Lung (tissue), 16 donors: Measurements from ENCODE around the gene NBEAL1. TPM values are rescaled to one million over a fixed set of nuclear protein-coding genes. Genes with fewer than 3 reads are reported as not detected.
"Not testable (repeated sequence)": the region's sequence is repeated elsewhere in the genome, so short reads cannot be mapped to it uniquely, and the experiment has no call there.

ENCODE experiments used
- ATAC-seq: fragments of 200-7000 bp; cut with Tn5 transposase; one replicate; pipeline ENCODE4 v1.9.1; 2020; ENCODE audit warnings: moderate number of reproducible peaks; ENCODE audit not compliant: insufficient read depth, low FRiP score
- DNase-seq, 3 donors: peaks; one replicate each; pipeline ENCODE4 v3.0.0-alpha.2; 2013 to 2017
- H3K27ac ChIP-seq, 2 donors: one replicate each; pipeline ENCODE4 v1.5.1; 2013; ENCODE audit warnings: mild to moderate bottlenecking in 2 of 2, moderate library complexity in 2 of 2, control low read depth in 1 of 2, inconsistent platforms in 1 of 2, low read depth in 1 of 2, low read length in 1 of 2
- H3K27me3 ChIP-seq, 3 donors: one replicate each; pipeline ENCODE4 v1.5.1; 2013; ENCODE audit warnings: low read length in 2 of 3; ENCODE audit not compliant: control insufficient read depth in 3 of 3, insufficient read depth in 3 of 3
- H3K36me3 ChIP-seq, 4 donors: one replicate each; pipeline ENCODE4 v1.5.1; 2013; ENCODE audit warnings: low read length in 4 of 4, mild to moderate bottlenecking in 1 of 4, moderate library complexity in 1 of 4; ENCODE audit not compliant: control insufficient read depth in 4 of 4, insufficient read depth in 4 of 4
- H3K4me1 ChIP-seq, 5 donors: one replicate each; pipeline ENCODE4 v1.5.1; 2013; ENCODE audit warnings: low read length in 5 of 5, mild to moderate bottlenecking in 2 of 5, moderate library complexity in 1 of 5; ENCODE audit not compliant: control insufficient read depth in 5 of 5, insufficient read depth in 5 of 5
- H3K4me3 ChIP-seq: one replicate; pipeline ENCODE4 v1.5.1; 2013; ENCODE audit warnings: mild to moderate bottlenecking, control low read depth, moderate library complexity
- H3K9ac ChIP-seq, 2 donors: one replicate each; pipeline ENCODE4 v1.5.1; 2013; ENCODE audit warnings: low read length in 2 of 2, control low read depth in 1 of 2; ENCODE audit not compliant: insufficient read depth in 1 of 2
- H3K9me3 ChIP-seq, 4 donors: one replicate each; pipeline ENCODE4 v1.5.1; 2013; ENCODE audit warnings: low read length in 3 of 4, mild to moderate bottlenecking in 1 of 4, moderate library complexity in 1 of 4; ENCODE audit not compliant: control insufficient read depth in 4 of 4, insufficient read depth in 3 of 4
- WGBS, 2 donors: extraction: QIAGEN DNeasy Blood & Tissue Kit; methylation state at CpG; one replicate each; pipeline ENCODE4 v1.1.7; 2013; 5-methylcytosine and 5-hydroxymethylcytosine counted together
- long read RNA-seq, 5 donors: transcript quantifications; one replicate each; lab custom pipeline, GENCODE V29; 2026
- polyA plus RNA-seq, 2 donors: library from polyadenylated mRNA; stranded (reverse); fragments of 200-250 nt; gene quantifications; one replicate each; pipeline ENCODE4 v1.2.1, GENCODE V29; 2013
- total RNA-seq, 2 donors: library from RNA; depleted of rRNA in 1 of 2; stranded (reverse); fragments of >200 nt in 1 of 2; gene quantifications; one replicate each; pipeline ENCODE4 v1.2.1, GENCODE V29; 2014 to 2021
- TF ChIP-seq, protein P1 (sequence below): IDR thresholded peaks from 2 replicates; pipeline ENCODE4 v1.5.1; 2012; ENCODE audit warnings: mild to moderate bottlenecking; ENCODE audit errors: control extremely low read depth, extremely low read depth
- donor health status: control.
- donor health status: control.
- donor health status: Bipolar disorder and iron deficiency.
- donor health status: healthy.
- donor health status: DM: yes; HTN: yes; CAD: no.

The NBEAL1 gene
- total RNA-seq (100 to 1,000 TPM in 1 of 2 donors, 10 to 100 TPM in 1; 44.3 to 138 TPM), polyA plus RNA-seq (1 to 10 TPM; 5.9 to 6.3 TPM)
- long read RNA-seq, donor 1, partial matches to known transcripts: 0 of 1 reads
- long read RNA-seq, donor 1, other reads (novel, unspliced or antisense): 0 of 1 reads
- long read RNA-seq, donor 2: 0 reads
- long read RNA-seq, donor 3: 0 reads
- long read RNA-seq, donor 4: 0 reads
- long read RNA-seq, donor 5: 0 reads

DNA sequence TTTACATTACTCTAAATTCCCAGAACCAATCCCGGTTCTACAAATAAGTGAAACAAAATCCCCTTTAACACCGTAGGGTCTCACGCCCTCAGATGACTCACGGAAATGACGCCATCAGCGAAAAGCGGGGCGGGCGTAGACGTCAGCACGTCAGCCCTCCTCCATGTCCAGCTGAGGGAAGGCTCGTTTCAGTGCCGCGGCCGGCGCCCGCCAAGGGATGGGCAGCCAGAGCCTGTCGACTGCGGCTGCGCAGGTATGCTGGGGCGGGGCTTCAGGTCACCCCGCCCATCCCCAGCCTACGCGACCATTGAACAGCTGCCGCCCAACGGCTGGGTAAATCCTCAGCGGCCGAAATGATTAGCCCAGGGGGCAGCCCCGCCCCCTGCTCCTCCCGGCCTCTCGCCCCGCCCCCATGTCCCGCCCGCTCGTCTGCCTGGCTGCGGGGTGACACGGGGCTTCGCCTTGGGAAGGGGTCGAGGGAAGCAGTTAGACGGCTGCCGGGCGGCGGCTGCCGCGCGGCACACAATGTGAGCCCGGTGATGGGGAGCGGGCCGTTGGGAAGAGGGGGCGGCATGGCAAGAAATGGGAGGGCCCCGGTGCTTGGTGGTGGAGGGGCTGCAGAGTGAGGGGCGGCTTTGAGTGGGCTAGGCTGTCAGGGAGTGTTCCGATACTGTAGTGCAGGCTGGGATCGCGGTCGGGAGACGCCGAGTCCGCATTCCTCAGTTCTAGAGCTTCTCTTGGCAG, at the start of gene NBEAL1:
Gene NBEAL1 (plus strand): TSS at position 420 of the 744 bp plus-strand sequence. CDS start 1,510 bp downstream, outside the sequence.
- peak within 1 kb of the TSS; percentile 85 for H3K4me3 ChIP-seq
- ATAC-seq (peak; percentile 99), DNase-seq (peak; percentile 100)
- peak within 1 kb of the TSS; percentile 90 to 99 for H3K9ac ChIP-seq
- TF ChIP-seq, protein P1, sequence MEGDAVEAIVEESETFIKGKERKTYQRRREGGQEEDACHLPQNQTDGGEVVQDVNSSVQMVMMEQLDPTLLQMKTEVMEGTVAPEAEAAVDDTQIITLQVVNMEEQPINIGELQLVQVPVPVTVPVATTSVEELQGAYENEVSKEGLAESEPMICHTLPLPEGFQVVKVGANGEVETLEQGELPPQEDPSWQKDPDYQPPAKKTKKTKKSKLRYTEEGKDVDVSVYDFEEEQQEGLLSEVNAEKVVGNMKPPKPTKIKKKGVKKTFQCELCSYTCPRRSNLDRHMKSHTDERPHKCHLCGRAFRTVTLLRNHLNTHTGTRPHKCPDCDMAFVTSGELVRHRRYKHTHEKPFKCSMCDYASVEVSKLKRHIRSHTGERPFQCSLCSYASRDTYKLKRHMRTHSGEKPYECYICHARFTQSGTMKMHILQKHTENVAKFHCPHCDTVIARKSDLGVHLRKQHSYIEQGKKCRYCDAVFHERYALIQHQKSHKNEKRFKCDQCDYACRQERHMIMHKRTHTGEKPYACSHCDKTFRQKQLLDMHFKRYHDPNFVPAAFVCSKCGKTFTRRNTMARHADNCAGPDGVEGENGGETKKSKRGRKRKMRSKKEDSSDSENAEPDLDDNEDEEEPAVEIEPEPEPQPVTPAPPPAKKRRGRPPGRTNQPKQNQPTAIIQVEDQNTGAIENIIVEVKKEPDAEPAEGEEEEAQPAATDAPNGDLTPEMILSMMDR: no peak
- H3K9me3 ChIP-seq: no peaks in the 10 kb centered on the region
- H3K27ac ChIP-seq: peak within 1 kb of the TSS; percentile 89 to 99
- H3K4me1 ChIP-seq: peaks cover 0 to 43% (median 6%) of the 10 kb centered on the region in 5 donors
- H3K36me3 ChIP-seq: peaks cover 0 to 2% (median 0%) of the 10 kb centered on the region in 4 donors
- H3K27me3 ChIP-seq: no peaks in the 10 kb centered on the region
- WGBS, 2 donors: 0% methylated on average over 51 to 59 of the region's 59 CpGs

DNA sequence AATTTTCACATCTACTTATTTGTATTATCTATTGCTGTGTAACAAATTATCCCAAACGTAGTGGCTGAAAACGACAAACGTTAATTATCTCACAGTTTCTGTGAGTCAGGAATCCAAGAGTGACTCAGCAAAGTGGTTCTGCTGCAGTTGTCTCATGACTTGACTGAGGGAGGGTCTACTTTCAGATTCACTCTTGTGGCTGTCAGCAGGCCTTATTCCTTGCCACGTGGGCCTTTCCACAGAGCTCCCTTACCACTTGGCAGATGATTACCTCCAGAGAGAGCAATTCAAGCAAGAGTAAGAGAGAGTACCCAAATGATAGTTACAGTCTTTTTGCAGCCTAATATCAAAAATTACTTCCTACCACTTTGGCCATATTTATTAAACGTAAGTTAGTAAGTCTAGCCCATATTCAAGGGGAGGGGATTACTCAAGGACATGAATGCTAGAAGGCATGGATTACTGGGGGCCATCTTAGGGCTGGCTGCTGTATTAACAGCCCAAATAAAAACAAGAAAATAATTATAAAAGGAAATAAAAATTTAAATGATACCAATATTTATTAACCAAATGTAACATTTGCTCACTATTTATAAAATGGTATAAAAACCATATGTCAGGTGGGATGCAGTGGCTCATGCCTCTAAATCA, 48.7 kb upstream of the NBEAL1 start:
- peaks cover 0 to 3% (median under 1%) of the 10 kb centered on the region in 4 donors for H3K36me3 ChIP-seq
- no peak overlapping the region for H3K4me3 ChIP-seq
- H3K27ac ChIP-seq: no peak overlapping the region
- ATAC-seq (no peak), DNase-seq (peak in 1 of 3 donors; percentile 6)
- TF ChIP-seq, protein P1: no peak
- no peaks in the 10 kb centered on the region for H3K27me3 ChIP-seq
- no peaks in the 10 kb centered on the region for H3K9me3 ChIP-seq
- WGBS, 2 donors: 47 to 63% methylated on average over 5 of the region's 5 CpGs
- no peaks in the 10 kb centered on the region for H3K4me1 ChIP-seq
- no peak overlapping the region for H3K9ac ChIP-seq

DNA sequence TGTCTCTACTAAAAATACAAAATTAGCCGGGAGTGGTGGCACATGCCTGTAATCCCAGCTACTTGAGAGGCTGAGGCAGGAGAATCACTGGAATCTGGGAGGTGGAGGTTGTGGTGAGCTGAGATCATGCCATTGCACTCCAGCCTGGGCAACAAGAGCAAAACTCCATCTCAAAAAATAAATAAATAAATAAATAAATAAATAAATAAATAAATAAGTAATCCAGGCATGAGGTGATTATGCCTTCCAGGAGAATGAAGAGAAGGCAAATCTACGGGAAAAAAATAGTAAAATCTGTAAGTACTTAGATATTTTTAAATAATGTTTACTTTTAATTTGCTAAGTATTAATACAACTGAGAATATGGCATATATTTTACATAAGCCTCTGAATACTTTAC, 45.3 kb upstream of the NBEAL1 start:
- DNase-seq, H3K27me3 ChIP-seq, H3K9me3 ChIP-seq, H3K4me1 ChIP-seq, H3K36me3 ChIP-seq, ATAC-seq, H3K9ac ChIP-seq, H3K27ac ChIP-seq, H3K4me3 ChIP-seq: not testable (repeated sequence)
- 44 to 53% methylated on average over 2 of the region's 2 CpGs for WGBS, 2 donors

DNA sequence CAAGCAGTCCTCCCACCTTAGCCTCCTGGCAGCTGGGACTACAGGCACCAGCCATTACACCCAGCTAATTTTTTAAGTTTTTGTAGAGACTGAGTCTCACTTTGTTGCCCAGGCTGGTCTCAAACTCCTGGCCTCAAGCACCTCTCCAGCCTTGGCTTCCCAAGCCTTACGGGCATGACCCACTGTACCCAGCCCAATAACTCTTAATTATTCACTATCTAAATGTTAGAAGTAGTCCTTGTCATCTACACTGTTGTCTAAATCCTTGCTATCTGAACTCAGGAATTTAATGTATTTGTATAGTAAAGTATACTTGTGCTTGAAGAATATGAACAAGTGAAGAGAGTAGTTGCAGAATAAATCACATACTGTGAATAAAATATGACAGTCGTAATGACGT, 37.9 kb upstream of the NBEAL1 start:
- DNase-seq (no peak), ATAC-seq (no peak)
- Histone ChIP-seq H3K9me3 (peaks cover 0 to 2% (median 0%) of the 10 kb centered on the region in 4 donors), H3K27me3 (no peaks in the 10 kb centered on the region), H3K9ac (no peak overlapping the region), H3K36me3 (peaks cover 0 to 14% (median 4%) of the 10 kb centered on the region in 4 donors), H3K4me3 (no peak overlapping the region), H3K4me1 (peaks cover 0 to 2% (median 0%) of the 10 kb centered on the region in 5 donors), H3K27ac (no peak overlapping the region)
- TF ChIP-seq, protein P1: no peak
- WGBS, 2 donors: 79 to 90% methylated on average over 3 of the region's 3 CpGs
